BJ (cell line): ENCODE measurements around the gene TMEM108. TPM values are rescaled to one million over a fixed set of nuclear protein-coding genes. Genes with fewer than 3 reads are reported as not detected.
"Not testable (repeated sequence)": the region's sequence is repeated elsewhere in the genome, so short reads cannot be mapped to it uniquely, and the experiment has no call there.

Source experiments
- CTCF ChIA-PET: fragments of 350-600 bp; formaldehyde crosslinking; extraction: SDS; loops from one replicate; lab custom pipeline; 2021; ENCODE audit warnings: antibody characterized with exemption, inconsistent platforms; lab: Yijun Ruan, JAX
- POLR2A ChIA-PET: fragments of 300-600 bp; sonication (Branson Sonifier 250); formaldehyde crosslinking; extraction: SDS; loops from one replicate; lab custom pipeline; 2021; ENCODE audit warnings: antibody characterized with exemption; lab: Charles Lee
- DNase-seq: peaks from one replicate; pipeline ENCODE4 v3.0.0-alpha.2; 2011; ENCODE audit warnings: low read depth
- H3K27me3 ChIP-seq: 2 replicates; pipeline ENCODE4 v1.6.0; 2011; ENCODE audit warnings: low read length; ENCODE audit not compliant: control insufficient read depth, insufficient read depth
- H3K36me3 ChIP-seq: 2 replicates; pipeline ENCODE4 v1.5.1; 2011; ENCODE audit warnings: low read length; ENCODE audit not compliant: control insufficient read depth, insufficient read depth
- H3K4me3 ChIP-seq: 2 replicates; pipeline ENCODE4 v1.5.1; 2011; ENCODE audit warnings: low read depth, mild to moderate bottlenecking, control low read depth, low read length
- CTCF ChIP-seq: IDR thresholded peaks from 2 replicates; pipeline ENCODE4 v1.5.1; 2011; ENCODE audit warnings: low read depth, mild to moderate bottlenecking, control low read depth, inconsistent platforms, low read length, moderate library complexity; ENCODE audit not compliant: insufficient read depth
- polyA minus RNA-seq: library from RNA; depleted of rRNA, polyadenylated mRNA; stranded (reverse); fragments of >200 nt; gene quantifications from 2 replicates; pipeline ENCODE4 v1.2.3, GENCODE V29; 2011; rRNA and poly(A)+ RNA removed
- polyA plus RNA-seq: library from polyadenylated mRNA; depleted of rRNA; stranded (reverse); fragments of >200 nt; gene quantifications from 2 replicates; pipeline ENCODE4 v1.2.3, GENCODE V29; 2011; rRNA removed

TMEM108 gene
- polyA plus RNA-seq (0.06 TPM in 1 of 2 replicates, not detected in the other), polyA minus RNA-seq (not detected in 2 replicates)

DNA sequence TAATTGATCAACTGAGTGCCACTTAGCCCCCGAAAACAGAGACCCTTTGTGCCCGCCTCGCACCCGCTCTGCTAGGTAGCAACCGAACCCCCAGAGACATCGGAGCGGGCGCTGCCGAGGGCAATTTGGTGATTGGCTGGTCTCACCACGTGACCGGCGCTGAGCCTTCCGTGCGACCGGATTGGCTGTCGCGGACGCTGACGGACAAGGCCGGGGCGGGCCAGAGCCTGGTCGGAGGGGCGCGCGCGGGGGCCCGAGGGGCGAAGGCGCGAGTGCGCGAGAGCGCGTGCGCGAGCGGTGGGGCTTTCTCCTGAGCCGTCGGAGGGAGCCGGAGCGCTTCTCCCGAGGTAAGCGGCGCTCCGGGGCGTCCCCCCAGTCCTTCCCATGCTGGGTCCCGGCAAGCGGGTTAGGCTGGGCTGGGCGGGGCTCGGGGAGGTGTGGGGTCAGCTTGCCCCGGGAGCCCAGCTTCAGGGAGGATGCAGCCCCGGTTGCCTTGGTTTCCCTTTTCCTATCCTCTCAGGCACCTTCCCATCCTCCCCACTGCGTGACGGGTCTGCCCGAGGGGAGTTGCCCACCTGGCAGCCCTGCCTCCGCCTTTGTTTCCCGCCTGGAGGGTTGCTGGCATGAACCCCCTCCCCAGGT is at the start of gene TMEM108:
Gene TMEM108, plus strand, starts transcription at position 303 of the 642 bp plus-strand sequence.
- H3K27me3 ChIP-seq: peaks cover 23% of the 10 kb centered on the region
- CTCF ChIA-PET: interaction anchor here (0.7 to 3.0 kb wide), 4 partner anchors 9 to 375 kb away, joined by 3 to 11 read pairs (median 8); no protein-coding TSS in a partner anchor
- POLR2A ChIA-PET: no interaction called here
- H3K4me3 ChIP-seq: peak within 1 kb of the TSS; percentile 49
- no peak for DNase-seq
- no peak for TF ChIP-seq CTCF
- no peaks in the 10 kb centered on the region for H3K36me3 ChIP-seq

DNA sequence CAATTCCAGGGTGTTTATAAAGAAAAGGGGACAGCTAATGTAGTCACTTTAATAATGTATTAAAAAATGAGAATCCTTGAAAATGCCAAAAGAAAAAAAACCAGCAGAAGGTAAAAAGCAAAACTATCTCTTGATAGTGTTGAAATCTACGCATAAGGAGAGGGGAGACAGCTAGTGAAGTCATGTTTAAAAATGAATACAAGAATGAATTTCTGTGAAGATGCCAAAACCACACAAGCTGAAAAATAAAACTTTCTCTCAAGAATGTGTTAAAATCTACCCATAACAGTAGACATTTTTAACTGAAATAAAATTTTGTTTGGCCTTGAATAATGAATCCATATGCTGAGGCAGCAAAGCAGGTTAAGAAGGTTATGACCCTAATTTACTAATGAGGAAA is 42.2 kb upstream of the TMEM108 start:
- Histone ChIP-seq H3K27me3 (no peaks in the 10 kb centered on the region), H3K36me3 (no peaks in the 10 kb centered on the region), H3K4me3 (no peak overlapping the region)
- ChIA-PET CTCF (no interaction called here), POLR2A (no interaction called here)
- no peak for DNase-seq
- TF ChIP-seq CTCF: no peak

DNA sequence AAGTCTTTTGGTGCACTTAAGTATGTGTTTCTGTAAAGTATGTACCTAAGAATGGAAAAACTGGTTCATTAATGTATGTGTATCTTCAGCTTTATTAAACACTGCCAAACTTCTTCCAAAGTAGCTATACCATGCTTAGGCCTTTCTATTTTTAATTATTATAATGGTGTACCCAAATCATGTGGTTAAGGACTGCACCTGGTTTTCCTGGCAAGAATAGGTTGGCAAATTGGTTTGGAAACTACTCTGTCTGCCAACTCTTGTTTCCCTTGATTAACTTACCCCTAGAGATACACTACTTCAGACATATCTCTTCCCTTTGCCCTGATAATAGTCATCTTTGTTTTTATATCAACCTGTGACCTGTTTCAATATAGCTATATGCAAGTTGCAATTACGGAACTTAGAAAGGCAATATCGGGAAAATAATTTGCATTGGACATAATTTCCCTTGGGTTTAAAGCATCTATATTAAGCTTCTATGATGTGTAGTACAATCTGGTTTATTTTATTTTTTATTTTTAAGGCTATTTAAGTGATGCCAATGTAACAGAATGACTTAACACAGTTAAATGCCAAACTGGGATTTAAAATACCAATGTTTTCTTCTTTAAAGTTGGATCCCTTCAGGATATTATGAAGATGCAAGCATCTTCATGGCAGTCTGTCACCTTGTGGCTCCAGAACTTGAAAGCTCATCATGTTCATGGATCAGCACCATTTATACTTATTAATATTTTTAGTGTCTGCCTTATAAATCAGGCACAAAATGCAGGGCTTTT is 40.6 kb upstream of the TMEM108 start:
- CTCF ChIA-PET: interaction anchor here (0.7 kb wide), 1 partner anchor 163 kb away, joined by 3 read pairs; no protein-coding TSS in a partner anchor
- POLR2A ChIA-PET: no interaction called here
- Histone ChIP-seq H3K4me3 (no peak overlapping the region), H3K27me3 (no peaks in the 10 kb centered on the region), H3K36me3 (no peaks in the 10 kb centered on the region)
- TF ChIP-seq CTCF: no peak
- no peak for DNase-seq

DNA sequence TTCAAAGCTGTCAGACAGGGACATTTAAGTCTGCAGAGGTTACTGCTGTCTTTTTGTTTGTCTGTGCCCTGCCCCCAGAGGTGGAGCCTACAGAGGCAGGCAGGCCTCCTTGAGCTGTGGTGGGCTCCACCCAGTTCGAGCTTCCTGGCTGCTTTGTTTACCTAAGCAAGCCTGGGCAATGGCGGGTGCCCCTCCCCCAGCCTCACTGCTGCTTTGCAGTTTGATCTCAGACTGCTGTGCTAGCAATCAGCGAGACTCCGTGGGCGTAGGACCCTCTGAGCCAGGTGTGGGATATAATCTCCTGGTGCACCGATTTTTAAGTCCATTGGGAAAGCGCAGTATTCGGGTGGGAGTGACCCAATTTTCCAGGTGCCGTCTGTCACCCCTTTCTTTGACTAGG is 33.2 kb upstream of the TMEM108 start:
- H3K27me3 ChIP-seq, H3K4me3 ChIP-seq, DNase-seq, CTCF ChIA-PET, POLR2A ChIA-PET, H3K36me3 ChIP-seq: not testable (repeated sequence)

GRCh38 chr3:133007601-133008000 is 30.6 kb upstream of the TMEM108 start:
- H3K36me3 ChIP-seq: no peaks in the 10 kb centered on the region
- no peak for TF ChIP-seq CTCF
- no peak overlapping the region for H3K4me3 ChIP-seq
- DNase-seq: no peak
- POLR2A ChIA-PET: no interaction called here
- CTCF ChIA-PET: interaction anchor here (1.2 to 1.3 kb wide), 2 partner anchors 38 to 40 kb away, joined by 3 read pairs; no protein-coding TSS in a partner anchor
- no peaks in the 10 kb centered on the region for H3K27me3 ChIP-seq
